CD4-positive, alpha-beta T cell (primary cell): ENCODE measurements around the gene OXSM. TPM values are rescaled to one million over a fixed set of nuclear protein-coding genes. Genes with fewer than 3 reads are reported as not detected.

Experiments used
- ATAC-seq: fragments of 200-7000 bp; cut with Tn5 transposase; one replicate; pipeline ENCODE4 v1.10.0; 2022; ENCODE audit warnings: mild to moderate bottlenecking; ENCODE audit not compliant: poor library complexity
- CTCF ChIA-PET: fragments of 350-600 bp; sonication (Branson Sonifier 250); formaldehyde crosslinking; loops from one replicate; lab custom pipeline; 2021; ENCODE audit warnings: antibody characterized with exemption, inconsistent platforms; lab: Charles Lee
- POLR2A ChIA-PET: fragments of 350-600 bp; sonication (Branson Sonifier 250); formaldehyde crosslinking; loops from one replicate; lab custom pipeline; 2021; ENCODE audit warnings: antibody characterized with exemption, inconsistent platforms; lab: Charles Lee
- DNase-seq, 14 experiments: peaks; one replicate each; pipeline ENCODE4 v3.0.0-alpha.2; 2013 to 2020; ENCODE audit warnings: mixed read lengths in 2 of 14
- H3K27ac ChIP-seq, 2 donors: one replicate each; pipeline versions ENCODE4 v1.5.1 to v1.7.0; 2013; ENCODE audit warnings: low read length in 2 of 2, low read depth in 1 of 2, mild to moderate bottlenecking in 1 of 2
- H3K27me3 ChIP-seq, 2 experiments: 1 replicate in 1 of 2; 2 replicates in 1 of 2; pipeline versions ENCODE4 v1.6.1 to v1.7.0; 2013; ENCODE audit warnings: low read length in 2 of 2, control low read depth in 1 of 2, mild to moderate bottlenecking in 1 of 2, moderate library complexity in 1 of 2; ENCODE audit not compliant: insufficient read depth in 2 of 2, control insufficient read depth in 1 of 2
- H3K36me3 ChIP-seq: one replicate; pipeline ENCODE4 v1.6.1; 2013; ENCODE audit warnings: low read length, control low read depth; ENCODE audit not compliant: insufficient read depth
- H3K4me1 ChIP-seq: one replicate; pipeline ENCODE4 v1.6.1; 2013; ENCODE audit warnings: low read length, control low read depth; ENCODE audit not compliant: insufficient read depth
- H3K4me3 ChIP-seq: one replicate; pipeline ENCODE4 v1.5.1; 2013; ENCODE audit warnings: mild to moderate bottlenecking, low read length, moderate library complexity
- H3K9me3 ChIP-seq, 2 experiments: 1 replicate in 1 of 2; 2 replicates in 1 of 2; pipeline versions ENCODE4 v1.6.1 to v1.7.0; 2013; ENCODE audit warnings: low read length in 2 of 2, mild to moderate bottlenecking in 2 of 2, control low read depth in 1 of 2, moderate library complexity in 1 of 2; ENCODE audit not compliant: control insufficient read depth in 1 of 2, insufficient read depth in 1 of 2
- H3K27ac Mint-ChIP-seq: one replicate; pipeline ENCODE4 v1.8.0; 2020; ENCODE audit warnings: mixed read lengths
- H3K27me3 Mint-ChIP-seq: one replicate; pipeline ENCODE4 v1.8.0; 2021; ENCODE audit warnings: mixed read lengths
- H3K36me3 Mint-ChIP-seq: one replicate; pipeline ENCODE4 v1.8.0; 2021; ENCODE audit warnings: low read depth, mixed read lengths
- H3K4me1 Mint-ChIP-seq: one replicate; pipeline ENCODE4 v1.8.0; 2021; ENCODE audit warnings: low read depth, mixed read lengths
- H3K4me3 Mint-ChIP-seq: one replicate; pipeline ENCODE4 v1.8.0; 2020; ENCODE audit warnings: mild to moderate bottlenecking, mixed read lengths
- H3K9me3 Mint-ChIP-seq: one replicate; pipeline ENCODE4 v1.8.0; 2020; ENCODE audit warnings: mixed read lengths
- intact Hi-C, 2 experiments: fragments of 100-400 bp; cut with DNase I in 1 of 2; cut with micrococcal nuclease in 1 of 2; formaldehyde crosslinking; loops; one replicate each; pipeline versions ENCODE4 v1.15.1 to v1.9.0; 2023 to 2025; cut with DNase I, micrococcal nuclease
- total RNA-seq, 174 experiments: library from RNA in 2 of 174; stranded (reverse) in 2 of 174; gene quantifications; one replicate each; pipeline ENCODE4 v1.2.3 and lab custom pipeline; 2021 to 2026
- TF ChIP-seq, protein P1 (sequence below): fragments of 200-600 bp; IDR thresholded peaks from one replicate; pipeline ENCODE4 v1.8.0; 2022; ENCODE audit warnings: antibody characterized with exemption, mild to moderate bottlenecking

The OXSM gene
- total RNA-seq, 2 experiments from 2014 or later, result 6.2 to 7.9 TPM

- Histone ChIP-seq H3K36me3 (no peaks in the 10 kb centered on the region), H3K27ac (no peak overlapping the region), H3K9me3 (no peaks in the 10 kb centered on the region), H3K4me1 (no peaks in the 10 kb centered on the region), H3K27me3 (no peaks in the 10 kb centered on the region), H3K4me3 (no peak overlapping the region)
- Mint-ChIP-seq H3K4me3 (no peak overlapping the region), H3K27me3 (no peaks in the 10 kb centered on the region), H3K4me1 (peaks cover 3% of the 10 kb centered on the region), H3K9me3 (no peaks in the 10 kb centered on the region), H3K27ac (no peak overlapping the region), H3K36me3 (no peaks in the 10 kb centered on the region)
- ChIA-PET CTCF (no interaction called here), POLR2A (no interaction called here)
- DNase-seq (no peak), ATAC-seq (no peak)
- TF ChIP-seq, protein P1, sequence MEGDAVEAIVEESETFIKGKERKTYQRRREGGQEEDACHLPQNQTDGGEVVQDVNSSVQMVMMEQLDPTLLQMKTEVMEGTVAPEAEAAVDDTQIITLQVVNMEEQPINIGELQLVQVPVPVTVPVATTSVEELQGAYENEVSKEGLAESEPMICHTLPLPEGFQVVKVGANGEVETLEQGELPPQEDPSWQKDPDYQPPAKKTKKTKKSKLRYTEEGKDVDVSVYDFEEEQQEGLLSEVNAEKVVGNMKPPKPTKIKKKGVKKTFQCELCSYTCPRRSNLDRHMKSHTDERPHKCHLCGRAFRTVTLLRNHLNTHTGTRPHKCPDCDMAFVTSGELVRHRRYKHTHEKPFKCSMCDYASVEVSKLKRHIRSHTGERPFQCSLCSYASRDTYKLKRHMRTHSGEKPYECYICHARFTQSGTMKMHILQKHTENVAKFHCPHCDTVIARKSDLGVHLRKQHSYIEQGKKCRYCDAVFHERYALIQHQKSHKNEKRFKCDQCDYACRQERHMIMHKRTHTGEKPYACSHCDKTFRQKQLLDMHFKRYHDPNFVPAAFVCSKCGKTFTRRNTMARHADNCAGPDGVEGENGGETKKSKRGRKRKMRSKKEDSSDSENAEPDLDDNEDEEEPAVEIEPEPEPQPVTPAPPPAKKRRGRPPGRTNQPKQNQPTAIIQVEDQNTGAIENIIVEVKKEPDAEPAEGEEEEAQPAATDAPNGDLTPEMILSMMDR, result no peak
- intact Hi-C loops, result no loop called here
These were observed 31.1 kb downstream of the OXSM start for GRCh38 chr3:25820816-25821486.

DNA sequence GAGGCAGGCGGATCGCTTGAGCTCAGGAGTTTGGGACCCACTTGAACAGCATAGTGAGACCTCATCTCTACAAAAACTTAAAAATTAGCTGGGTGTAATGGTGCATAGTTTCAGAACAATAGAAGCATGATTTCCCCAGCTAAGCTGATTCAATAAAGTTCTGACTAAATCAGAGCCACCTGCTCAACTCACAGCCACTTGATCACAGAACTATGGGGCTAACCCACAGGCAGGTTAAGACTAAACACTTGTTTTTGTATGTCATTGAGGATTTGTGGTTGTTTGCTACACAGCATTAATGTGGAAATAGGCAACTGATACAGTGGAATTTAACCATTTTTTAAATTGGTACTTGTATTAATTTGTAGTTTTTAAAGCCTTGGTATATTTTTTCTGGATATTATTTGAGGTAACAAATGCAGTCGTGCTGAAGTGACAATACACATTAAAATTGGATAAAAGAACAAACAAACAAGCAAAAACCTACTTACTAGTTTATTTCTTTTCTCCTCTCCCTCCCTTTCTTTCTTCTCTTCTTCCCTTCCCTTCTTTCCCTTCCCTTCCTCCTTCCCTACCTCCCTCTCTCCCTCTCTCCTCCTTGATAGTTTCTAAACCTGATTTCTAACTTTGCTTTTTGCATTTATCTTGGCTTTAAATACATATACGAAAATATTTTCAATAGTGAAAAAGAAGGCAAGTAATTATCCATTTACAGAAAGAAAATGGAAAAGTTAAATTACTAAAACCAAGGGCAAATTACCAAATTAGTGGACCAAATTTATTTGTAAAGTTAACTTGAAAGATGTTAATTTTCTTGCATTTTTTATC is 32.1 kb downstream of the OXSM start:
- Mint-ChIP-seq H3K36me3 (no peaks in the 10 kb centered on the region), H3K27ac (no peak overlapping the region), H3K9me3 (no peaks in the 10 kb centered on the region), H3K4me3 (no peak overlapping the region), H3K4me1 (peaks cover 11% of the 10 kb centered on the region), H3K27me3 (no peaks in the 10 kb centered on the region)
- Histone ChIP-seq H3K36me3 (no peaks in the 10 kb centered on the region), H3K9me3 (no peaks in the 10 kb centered on the region), H3K27ac (no peak overlapping the region), H3K4me1 (peaks cover 7% of the 10 kb centered on the region), H3K4me3 (no peak overlapping the region), H3K27me3 (no peaks in the 10 kb centered on the region)
- no peak for DNase-seq
- POLR2A ChIA-PET, result no interaction called here
- TF ChIP-seq, protein P1, result no peak
- CTCF ChIA-PET, result no interaction called here
- ATAC-seq, result no peak
- intact Hi-C loops, result no loop called here

- no peak overlapping the region for H3K4me3 Mint-ChIP-seq
- POLR2A ChIA-PET, result interaction anchor here (0.8 kb wide), 1 partner anchor 14 kb away, joined by 3 read pairs; no protein-coding TSS in a partner anchor
- H3K4me1 ChIP-seq, result peaks cover 7% of the 10 kb centered on the region
- H3K9me3 ChIP-seq, result no peaks in the 10 kb centered on the region
- DNase-seq (no peak), ATAC-seq (no peak)
- H3K4me3 ChIP-seq, result no peak overlapping the region
- no peak overlapping the region for H3K27ac ChIP-seq
- peaks cover 11% of the 10 kb centered on the region for H3K4me1 Mint-ChIP-seq
- TF ChIP-seq, protein P1, result no peak
- H3K27me3 Mint-ChIP-seq, result no peaks in the 10 kb centered on the region
- intact Hi-C loops, result no loop called here
- no peaks in the 10 kb centered on the region for H3K9me3 Mint-ChIP-seq
- no peaks in the 10 kb centered on the region for H3K36me3 ChIP-seq
- no peaks in the 10 kb centered on the region for H3K36me3 Mint-ChIP-seq
- H3K27me3 ChIP-seq, result no peaks in the 10 kb centered on the region
- no peak overlapping the region for H3K27ac Mint-ChIP-seq
- CTCF ChIA-PET, result no interaction called here
These were observed 33.4 kb downstream of the OXSM start for GRCh38 chr3:25823314-25823713.
